PC-3 (cell line): ENCODE data around the gene C3orf70. TPM values are rescaled to one million over a fixed set of nuclear protein-coding genes. Genes with fewer than 3 reads are reported as not detected.

Experiments used
- ATAC-seq: fragments of 200-7000 bp; cut with Tn5 transposase; 2 replicates; pipeline ENCODE4 v1.9.1; 2020; ENCODE audit warnings: mild to moderate bottlenecking, moderate library complexity
- BruUV-seq: library from RNA; stranded (reverse); fragments of 400-500 nt; replicated peaks from 2 replicates; lab custom pipeline; 2021; lab: Mats Ljungman, UMichigan
- CTCF ChIA-PET: fragments of 300-600 bp; sonication (Branson Sonifier 250); formaldehyde crosslinking; loops from one replicate; lab custom pipeline; 2022; ENCODE audit warnings: antibody characterized with exemption; lab: Charles Lee
- POLR2A ChIA-PET: fragments of 300-600 bp; sonication (Branson Sonifier 250); formaldehyde crosslinking; loops from one replicate; lab custom pipeline; 2022; ENCODE audit warnings: antibody characterized with exemption; ENCODE audit not compliant: unreplicated experiment; lab: Charles Lee
- DNase-seq: peaks from one replicate; pipeline ENCODE4 v3.0.0-alpha.2; 2015
- H2AFZ ChIP-seq: fragments of 300-600 bp; sonication (generic); 2 replicates; pipeline ENCODE4 v1.6.0; 2016; ENCODE audit warnings: antibody characterized with exemption, low read length
- H3F3A ChIP-seq: fragments of 300-600 bp; sonication (generic); one replicate; pipeline ENCODE4 v1.6.0; 2017; ENCODE audit warnings: antibody characterized with exemption, low read length, control low read depth, mild to moderate bottlenecking; ENCODE audit not compliant: unreplicated experiment
- H3K27ac ChIP-seq: fragments of 300-600 bp; sonication (generic); 2 replicates; pipeline ENCODE4 v1.5.1; 2016; ENCODE audit warnings: mild to moderate bottlenecking, low read length
- H3K27me3 ChIP-seq: fragments of 300-600 bp; sonication (generic); 2 replicates; pipeline ENCODE4 v1.6.1; 2016; ENCODE audit warnings: low read length, mixed read lengths
- H3K36me3 ChIP-seq: fragments of 300-600 bp; sonication (generic); 2 replicates; pipeline ENCODE4 v1.6.1; 2016; ENCODE audit warnings: low read depth, mixed run types, low read length, mixed read lengths
- H3K4me1 ChIP-seq: fragments of 300-600 bp; sonication (generic); 2 replicates; pipeline ENCODE4 v1.5.1; 2016; ENCODE audit warnings: low read length; ENCODE audit not compliant: insufficient read depth
- H3K4me2 ChIP-seq: fragments of 300-600 bp; sonication (generic); 2 replicates; pipeline ENCODE4 v1.6.0; 2016; ENCODE audit warnings: low read length
- H3K4me3 ChIP-seq: fragments of 300-600 bp; sonication (generic); 2 replicates; pipeline ENCODE4 v1.5.1; 2016; ENCODE audit warnings: mild to moderate bottlenecking, low read length, mixed read lengths
- H3K79me2 ChIP-seq: fragments of 300-600 bp; sonication (generic); 2 replicates; pipeline ENCODE4 v1.6.1; 2017; ENCODE audit warnings: low read length, mixed read lengths
- H3K9ac ChIP-seq: fragments of 300-600 bp; sonication (generic); 2 replicates; pipeline ENCODE4 v1.6.0; 2016; ENCODE audit warnings: mild to moderate bottlenecking, low read length
- H3K9me2 ChIP-seq: fragments of 300-600 bp; sonication (generic); replicated peaks from 2 replicates; pipeline ENCODE4 v1.6.1; 2016; ENCODE audit warnings: mixed run types, low read length, mixed read lengths
- H3K9me3 ChIP-seq: fragments of 300-600 bp; sonication (generic); 2 replicates; pipeline ENCODE4 v1.6.1; 2016; ENCODE audit warnings: low read length, mixed read lengths
- H4K20me1 ChIP-seq: fragments of 300-600 bp; sonication (generic); 2 replicates; pipeline ENCODE4 v1.6.1; 2016; ENCODE audit warnings: low read length, mixed read lengths
- CTCF ChIP-seq: fragments of 300-600 bp; sonication (generic); conservative IDR thresholded peaks from 2 replicates; pipeline ENCODE4 v1.5.1; 2017; ENCODE audit warnings: antibody characterized with exemption, low read depth, mild to moderate bottlenecking, low read length
- EZH2 ChIP-seq: fragments of 300-600 bp; sonication (generic); IDR thresholded peaks from one replicate; pipeline ENCODE4 v1.6.1; 2017; ENCODE audit warnings: antibody characterized with exemption, mild to moderate bottlenecking, low read length; ENCODE audit not compliant: unreplicated experiment
- EZH2phosphoT487 ChIP-seq: fragments of 300-600 bp; sonication (generic); IDR thresholded peaks from 2 replicates; pipeline ENCODE4 v1.6.1; 2018; ENCODE audit warnings: mild to moderate bottlenecking, antibody characterized with exemption, low read length, borderline replicate concordance
- intact Hi-C: fragments of 100-400 bp; cut with micrococcal nuclease; formaldehyde crosslinking; loops from 2 replicates; pipeline ENCODE4 v1.9.0; 2023
- total RNA-seq: library from RNA; depleted of rRNA; stranded (reverse); fragments of >200 nt; gene quantifications from 2 replicates; pipeline ENCODE4 v1.2.3, GENCODE V29; 2014

Gene C3orf70
- total RNA-seq, 1 experiment from 2014 or later: not detected

GRCh38 chr3:185052631-185053030, 100.2 kb downstream of the C3orf70 start:
- intact Hi-C loops: no loop called here
- no TSS peak for BruUV-seq
- H4K20me1 ChIP-seq: no peaks in the 10 kb centered on the region

GRCh38 chr3:185051801-185052200, 101.1 kb downstream of the C3orf70 start:
- Histone ChIP-seq H2AFZ (no peak overlapping the region), H3K9me3 (no peaks in the 10 kb centered on the region), H3K4me1 (no peaks in the 10 kb centered on the region), H3K9me2 (no peaks in the 10 kb centered on the region), H3K79me2 (no peaks in the 10 kb centered on the region), H3F3A (no peaks in the 10 kb centered on the region), H3K36me3 (peaks cover 12% of the 10 kb centered on the region), H3K27me3 (no peaks in the 10 kb centered on the region), H3K4me2 (no peak overlapping the region), H4K20me1 (no peaks in the 10 kb centered on the region), H3K9ac (no peak overlapping the region), H3K4me3 (no peak overlapping the region), H3K27ac (no peak overlapping the region)
- TF ChIP-seq CTCF (no peak), EZH2phosphoT487 (no peak), EZH2 (no peak)
- intact Hi-C loops: no loop called here
- BruUV-seq: no TSS peak
- CTCF ChIA-PET: no interaction called here
- ATAC-seq (no peak), DNase-seq (no peak)
- POLR2A ChIA-PET: no interaction called here

More at GRCh38 chr3:185052631-185053030, 100.2 kb downstream of the C3orf70 start:
- TF ChIP-seq EZH2 (no peak), CTCF (no peak), EZH2phosphoT487 (no peak)
- no peak for DNase-seq
- no peak overlapping the region for H3K4me3 ChIP-seq
- H3F3A ChIP-seq: no peaks in the 10 kb centered on the region
- ChIA-PET CTCF (no interaction called here), POLR2A (no interaction called here)
- H3K27ac ChIP-seq: no peak overlapping the region
- no peak overlapping the region for H3K9ac ChIP-seq
- no peak overlapping the region for H3K4me2 ChIP-seq
- ATAC-seq: no peak
- no peaks in the 10 kb centered on the region for H3K9me2 ChIP-seq
- peaks cover 12% of the 10 kb centered on the region for H3K36me3 ChIP-seq
- H3K27me3 ChIP-seq: no peaks in the 10 kb centered on the region
- no peak overlapping the region for H2AFZ ChIP-seq
- H3K79me2 ChIP-seq: no peaks in the 10 kb centered on the region
- no peaks in the 10 kb centered on the region for H3K9me3 ChIP-seq
- H3K4me1 ChIP-seq: no peaks in the 10 kb centered on the region

GRCh38 chr3:185049710-185050109, 103.2 kb downstream of the C3orf70 start:
- POLR2A ChIA-PET: no interaction called here
- no peak overlapping the region for H3K4me2 ChIP-seq

More at GRCh38 chr3:185049710-185050109, 103.2 kb downstream of the C3orf70 start:
- Histone ChIP-seq H3F3A (no peaks in the 10 kb centered on the region), H3K9me2 (no peaks in the 10 kb centered on the region), H3K9ac (no peak overlapping the region), H2AFZ (no peak overlapping the region), H3K4me3 (no peak overlapping the region), H3K27me3 (no peaks in the 10 kb centered on the region), H3K9me3 (no peaks in the 10 kb centered on the region), H3K27ac (no peak overlapping the region), H3K79me2 (no peaks in the 10 kb centered on the region), H3K36me3 (peaks cover 6% of the 10 kb centered on the region), H3K4me1 (no peaks in the 10 kb centered on the region), H4K20me1 (no peaks in the 10 kb centered on the region)
- DNase-seq (no peak), ATAC-seq (no peak)
- intact Hi-C loops: no loop called here
- CTCF ChIA-PET: no interaction called here
- BruUV-seq: no TSS peak
- TF ChIP-seq EZH2phosphoT487 (no peak), CTCF (no peak), EZH2 (no peak)
